CD4-positive, alpha-beta T cell treated with Interleukin-17A for 1 hour (primary cell): Measurements from ENCODE around the gene CDC42BPA.
"Not testable (repeated sequence)": the region's sequence is repeated elsewhere in the genome, so short reads cannot be mapped to it uniquely, and the experiment has no call there.

Source experiments
- DNase-seq: peaks from one replicate; pipeline ENCODE4 v3.0.0-alpha.2; 2020

Gene CDC42BPA

DNA sequence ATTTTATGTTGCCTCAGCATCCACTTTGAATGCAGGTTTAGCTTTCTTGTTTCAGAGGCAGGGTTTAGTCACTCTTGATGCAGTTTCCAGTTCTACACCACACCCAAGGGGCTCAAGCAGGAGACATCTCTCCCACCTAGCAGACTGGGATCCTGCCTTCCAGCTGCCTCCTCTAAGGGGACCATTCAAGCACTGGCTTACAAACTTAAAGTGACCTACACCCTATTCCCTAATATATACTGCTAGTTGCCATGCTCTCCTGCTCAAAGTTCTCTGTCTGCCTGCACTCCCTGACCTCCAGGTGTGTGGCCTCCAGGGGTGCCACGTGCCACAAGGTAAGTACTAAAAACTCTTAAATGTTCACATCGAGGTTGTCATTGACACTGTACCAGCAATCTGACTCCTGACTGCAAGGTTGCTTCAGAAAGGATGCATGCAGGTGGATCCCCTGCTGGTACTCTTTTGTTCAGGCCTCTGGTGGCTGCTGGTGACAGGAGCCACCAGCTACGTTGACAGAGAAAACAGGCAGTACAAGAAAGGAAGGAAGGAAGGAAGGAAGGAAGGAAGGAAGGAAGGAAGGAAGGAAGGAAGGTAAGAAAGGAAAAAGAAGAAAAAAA is 192.3 kb downstream of the CDC42BPA start:
- no peak for DNase-seq

DNA sequence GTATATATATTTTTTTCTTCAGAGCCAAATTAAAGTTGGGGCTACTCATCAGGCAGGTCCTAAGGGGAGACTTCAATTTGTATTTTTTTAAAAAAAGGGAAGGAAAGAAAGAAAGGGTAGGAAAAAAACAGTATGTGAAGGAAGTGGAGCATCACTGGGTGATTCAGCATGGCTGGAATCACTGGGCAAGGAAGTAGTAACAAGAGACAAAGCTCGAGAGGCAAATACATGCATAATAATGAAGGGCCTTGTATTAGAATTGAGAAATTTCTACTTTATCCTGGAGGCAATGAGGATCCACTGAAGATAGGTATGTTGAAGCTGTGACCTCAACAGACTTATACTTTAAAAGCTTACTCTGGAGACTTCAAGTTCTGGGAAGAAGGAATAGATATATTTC is 193.8 kb downstream of the CDC42BPA start:
- no peak for DNase-seq

DNA sequence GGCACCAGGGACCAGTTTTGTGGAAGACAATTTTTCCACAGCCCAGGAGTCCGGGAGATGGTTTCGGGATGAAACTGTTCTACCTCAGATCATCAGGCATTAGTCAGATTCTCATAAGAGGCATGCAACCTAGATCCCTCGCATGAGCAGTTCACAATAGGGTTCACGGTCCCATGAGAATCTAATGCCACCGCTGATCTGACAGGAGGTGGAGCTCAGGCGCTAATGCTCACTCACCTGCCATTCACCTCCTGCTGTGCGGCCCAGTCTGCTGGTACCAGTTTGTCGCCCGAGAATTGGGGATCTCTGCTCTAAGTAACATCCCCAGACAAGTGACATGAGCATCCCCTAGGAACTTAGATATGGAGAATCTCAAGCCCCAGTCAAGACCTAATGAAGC is 197.5 kb downstream of the CDC42BPA start:
- DNase-seq, result no peak

DNA sequence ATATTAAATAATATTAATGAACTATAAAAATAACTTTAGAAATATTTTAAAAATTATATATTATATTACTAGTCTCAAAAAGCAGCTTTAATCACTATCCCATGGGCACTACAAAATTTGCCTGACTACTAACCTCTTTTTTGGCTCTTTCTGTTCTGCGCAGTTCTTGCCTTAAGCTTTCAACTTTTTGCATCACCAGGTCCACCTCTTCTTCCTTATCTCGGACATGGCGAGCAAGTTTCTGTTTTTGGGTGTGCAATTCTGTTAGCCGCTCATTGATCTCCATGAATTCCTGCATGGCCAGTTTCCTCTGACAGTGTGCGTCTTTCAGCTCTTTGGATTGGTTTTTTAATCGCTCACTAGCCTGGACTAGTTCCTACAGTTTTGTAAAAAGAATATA is 205.8 kb downstream of the CDC42BPA start:
- DNase-seq, result no peak

DNA sequence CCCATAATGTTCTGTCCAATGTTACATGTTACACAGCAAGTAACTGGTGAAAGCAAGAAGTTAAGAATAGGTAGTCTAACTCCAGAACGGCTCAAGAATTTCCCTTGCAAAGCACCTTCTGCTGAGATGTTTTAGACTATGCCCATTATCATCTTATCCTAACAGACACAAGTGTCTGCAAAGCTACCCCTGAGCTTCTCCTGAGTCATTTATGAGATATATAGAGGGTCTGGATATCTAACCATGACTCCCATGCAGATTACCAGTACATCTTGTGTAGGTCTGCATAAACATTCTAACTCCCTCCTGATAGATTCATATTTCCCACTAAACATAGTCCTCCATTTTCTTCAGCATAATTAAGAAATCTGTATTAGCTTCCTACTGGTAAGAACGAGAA is 206.5 kb downstream of the CDC42BPA start:
- DNase-seq, result no peak

DNA sequence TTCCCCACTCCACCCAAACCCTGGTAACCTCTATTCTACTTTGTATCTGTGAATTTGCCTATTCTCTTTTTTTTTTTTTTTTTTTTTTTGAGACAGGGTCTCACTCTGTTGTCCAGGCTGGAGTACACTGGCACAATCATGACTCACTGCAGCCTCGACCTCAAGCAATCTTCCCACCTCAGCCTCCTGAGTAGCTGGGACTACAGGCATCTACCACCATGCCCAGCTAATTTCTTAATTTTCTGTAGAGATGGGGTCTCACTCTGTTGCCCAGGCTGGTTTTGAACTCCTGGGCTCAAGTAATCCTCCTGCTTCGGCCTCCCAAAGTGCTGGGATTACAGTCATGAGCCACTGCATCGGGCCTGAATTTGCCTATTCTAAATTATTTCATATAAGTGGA is 213.0 kb downstream of the CDC42BPA start:
- DNase-seq, result not testable (repeated sequence)

DNA sequence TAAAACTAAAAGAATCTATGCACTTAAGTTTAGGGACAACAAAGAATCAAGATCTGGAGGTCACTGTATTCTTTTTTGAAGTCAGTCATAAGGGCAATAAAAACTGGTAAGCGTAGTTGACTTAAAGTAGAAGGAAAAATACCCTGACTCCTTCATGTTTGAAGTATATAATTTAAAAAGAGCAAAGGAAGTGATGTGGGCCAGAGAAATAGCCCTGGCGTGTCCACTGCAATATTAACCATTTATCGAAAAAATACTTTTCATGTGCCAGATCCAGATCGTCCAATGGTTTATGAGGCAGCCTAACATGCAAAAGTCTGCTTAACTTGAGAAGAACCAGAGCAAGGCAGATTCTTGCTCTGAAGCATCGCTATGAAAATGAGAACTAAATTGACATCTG is 216.2 kb downstream of the CDC42BPA start:
- no peak for DNase-seq

DNA sequence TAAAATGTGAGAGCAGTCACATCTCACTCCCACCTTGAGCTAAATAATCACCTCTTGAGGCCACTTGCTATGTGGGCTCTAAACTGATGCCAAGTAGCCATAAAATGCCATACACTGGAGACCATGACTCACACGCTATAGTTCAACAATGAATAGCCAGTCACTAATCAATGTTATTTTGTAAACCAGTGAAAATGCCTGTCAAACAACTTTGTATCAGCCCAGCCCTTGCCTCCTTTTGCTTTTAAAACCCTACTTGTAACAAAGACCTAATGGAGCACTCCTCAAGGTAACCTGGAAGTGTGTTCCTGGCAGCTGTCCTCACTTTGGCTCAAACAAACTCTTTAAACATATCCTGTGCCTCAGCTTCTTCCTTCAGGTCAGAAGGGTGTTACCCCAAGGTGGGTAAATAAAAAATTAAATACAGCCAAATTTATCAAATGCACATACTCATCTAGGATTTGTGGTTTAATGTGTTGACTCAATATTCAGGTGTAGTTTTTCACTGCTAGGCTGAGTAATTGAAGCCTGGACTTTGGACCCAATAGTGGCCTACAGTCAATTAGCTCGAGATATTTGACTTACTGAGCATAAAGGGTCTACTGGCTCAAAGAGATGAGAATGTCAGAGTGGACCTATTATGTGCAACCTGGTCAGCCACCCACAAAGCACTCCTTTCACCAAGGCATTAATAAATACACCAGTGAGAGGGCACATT is 223.9 kb downstream of the CDC42BPA start:
- DNase-seq, result no peak

DNA sequence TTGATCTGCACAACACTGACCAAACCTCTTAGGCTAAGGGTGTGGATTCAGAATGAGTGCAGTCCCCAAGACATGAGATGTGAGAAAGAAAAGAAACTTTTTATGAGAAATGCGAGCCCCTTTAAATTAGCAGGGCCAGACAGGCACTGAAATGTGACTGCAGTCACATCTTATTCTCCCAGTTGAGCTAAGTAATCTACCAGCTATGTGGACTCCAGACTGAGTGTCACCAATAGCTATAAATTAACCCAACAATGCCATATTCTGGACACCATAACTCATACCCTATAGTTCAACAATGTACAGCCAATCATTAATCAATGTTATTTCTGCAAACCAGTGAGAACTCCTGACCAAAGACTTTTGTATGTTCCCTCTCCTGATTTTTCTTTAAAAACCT is 225.0 kb downstream of the CDC42BPA start:
- no peak for DNase-seq

DNA sequence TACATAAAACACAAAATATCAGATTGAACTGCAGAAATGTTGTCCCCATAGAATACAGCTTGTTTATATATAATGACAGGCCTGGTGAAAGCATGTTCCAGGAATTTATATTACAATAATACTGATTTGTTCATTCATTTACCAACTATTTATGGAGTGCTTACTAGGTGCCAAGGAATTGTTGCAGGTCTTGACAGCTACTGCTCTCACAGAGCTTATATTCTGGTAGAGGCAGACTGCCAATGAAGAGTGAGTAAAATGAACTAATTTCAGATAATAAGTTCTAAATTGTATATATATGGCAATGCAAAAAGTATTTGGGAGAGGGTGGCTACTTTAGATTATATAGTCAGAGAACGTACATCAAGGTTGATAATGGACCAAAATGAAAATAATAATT is 226.2 kb downstream of the CDC42BPA start:
- DNase-seq, result no peak

DNA sequence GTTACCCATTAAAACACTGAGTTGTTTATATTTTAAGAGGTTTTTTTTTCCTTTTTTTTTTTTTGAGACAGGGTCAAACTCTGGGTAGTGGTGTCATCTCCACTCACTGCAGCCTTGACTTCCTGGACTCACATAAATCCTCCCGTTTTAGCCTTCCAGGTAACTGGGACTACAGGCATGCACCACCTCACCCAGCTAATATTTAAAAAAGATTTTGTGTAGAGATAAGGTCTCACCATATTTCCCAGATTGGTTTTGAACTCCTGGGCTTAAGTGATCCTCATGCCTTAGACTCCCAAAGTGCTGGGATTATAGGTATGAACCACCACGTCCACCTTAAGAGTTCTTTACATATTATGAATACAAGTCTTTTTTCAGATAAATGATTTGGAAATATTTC is 231.7 kb downstream of the CDC42BPA start:
- no peak for DNase-seq

DNA sequence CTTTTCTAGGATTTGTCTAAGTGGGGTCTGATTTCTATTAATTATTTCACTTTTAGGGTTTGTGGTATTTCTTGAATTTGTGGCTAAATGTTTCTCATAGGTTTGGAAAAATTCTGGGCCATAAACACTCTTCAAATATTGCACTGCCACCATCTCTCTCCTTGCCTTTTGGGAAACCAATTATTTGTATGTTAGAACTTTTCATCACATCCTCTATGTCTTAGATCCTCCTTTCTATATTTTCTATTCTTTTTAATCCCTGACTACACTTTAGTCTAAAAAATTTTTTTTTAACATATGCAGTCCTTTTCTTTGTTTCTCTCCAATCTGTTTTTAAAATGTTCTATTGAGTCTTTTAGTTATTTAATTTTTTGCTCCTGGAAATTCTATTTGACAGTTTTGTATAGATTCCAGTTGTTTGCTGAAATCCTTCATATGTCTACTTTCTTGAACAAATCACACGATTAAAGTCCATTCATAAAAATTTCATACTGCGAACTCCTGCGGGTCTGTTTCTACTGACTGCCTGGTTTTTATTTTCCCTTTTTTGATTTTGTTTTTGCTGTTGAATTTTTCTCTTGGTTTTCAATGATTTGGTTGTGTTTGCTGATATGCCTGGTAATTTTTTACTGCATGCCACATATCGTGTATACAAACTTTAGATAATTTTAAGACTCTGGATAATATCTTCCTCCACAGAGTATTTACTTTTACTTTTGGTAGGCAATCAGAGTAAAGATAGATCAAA is 235.1 kb downstream of the CDC42BPA start:
- no peak for DNase-seq

DNA sequence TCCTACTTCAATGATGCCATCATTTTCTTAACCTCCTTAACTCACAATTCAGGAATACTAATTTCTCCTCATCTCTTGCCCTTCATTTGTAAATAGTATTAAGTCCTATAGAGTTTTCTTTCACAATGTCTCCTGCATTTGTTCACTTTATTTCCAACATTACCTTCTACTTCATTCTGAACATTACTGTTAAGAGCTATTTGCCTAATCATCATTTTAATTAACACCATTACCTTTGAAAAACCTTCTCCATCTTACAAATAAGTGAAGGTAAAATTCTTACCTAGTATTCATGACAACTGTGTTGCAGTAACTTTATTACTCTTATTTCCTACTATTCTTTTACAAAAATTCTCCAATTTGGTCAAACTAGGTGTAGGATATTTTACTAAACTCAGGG is 240.5 kb downstream of the CDC42BPA start:
- no peak for DNase-seq

DNA sequence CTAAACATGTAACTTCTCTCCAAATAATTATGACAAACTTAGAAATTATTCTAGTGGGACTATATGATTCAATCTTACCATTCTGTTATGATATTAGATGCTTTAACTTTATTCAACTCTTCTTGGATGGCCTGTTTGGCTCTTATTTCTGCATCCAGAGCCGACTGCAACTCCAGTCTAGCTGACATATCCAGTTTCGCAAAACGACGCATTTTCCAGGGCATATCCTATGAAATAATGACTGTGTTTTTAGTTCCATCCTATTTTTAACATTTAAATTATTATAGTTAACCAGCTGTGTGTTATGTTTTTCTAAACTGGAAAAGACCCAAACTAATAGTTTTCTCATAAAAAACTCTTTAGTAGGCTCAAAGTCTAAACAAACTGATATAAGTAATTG is 244.5 kb downstream of the CDC42BPA start:
- DNase-seq, result no peak

DNA sequence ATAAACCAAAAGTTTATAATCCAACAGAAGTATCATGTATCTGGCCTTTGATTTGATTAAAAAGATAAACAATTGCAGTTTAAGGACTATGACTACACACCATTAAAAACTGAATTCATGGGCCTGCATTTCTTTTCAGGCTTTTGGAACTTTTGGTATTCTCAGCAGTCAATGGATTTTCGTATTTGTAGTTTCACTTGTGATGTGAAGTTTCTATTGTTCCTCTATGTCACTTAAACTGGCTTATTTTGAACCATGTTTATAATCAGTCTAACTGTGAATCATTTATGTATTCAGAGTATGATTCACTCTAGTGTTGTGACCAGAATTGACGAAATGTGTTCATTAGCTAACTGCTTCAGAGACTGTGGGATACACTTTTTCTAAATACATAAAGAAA is 245.3 kb downstream of the CDC42BPA start:
- DNase-seq, result no peak

DNA sequence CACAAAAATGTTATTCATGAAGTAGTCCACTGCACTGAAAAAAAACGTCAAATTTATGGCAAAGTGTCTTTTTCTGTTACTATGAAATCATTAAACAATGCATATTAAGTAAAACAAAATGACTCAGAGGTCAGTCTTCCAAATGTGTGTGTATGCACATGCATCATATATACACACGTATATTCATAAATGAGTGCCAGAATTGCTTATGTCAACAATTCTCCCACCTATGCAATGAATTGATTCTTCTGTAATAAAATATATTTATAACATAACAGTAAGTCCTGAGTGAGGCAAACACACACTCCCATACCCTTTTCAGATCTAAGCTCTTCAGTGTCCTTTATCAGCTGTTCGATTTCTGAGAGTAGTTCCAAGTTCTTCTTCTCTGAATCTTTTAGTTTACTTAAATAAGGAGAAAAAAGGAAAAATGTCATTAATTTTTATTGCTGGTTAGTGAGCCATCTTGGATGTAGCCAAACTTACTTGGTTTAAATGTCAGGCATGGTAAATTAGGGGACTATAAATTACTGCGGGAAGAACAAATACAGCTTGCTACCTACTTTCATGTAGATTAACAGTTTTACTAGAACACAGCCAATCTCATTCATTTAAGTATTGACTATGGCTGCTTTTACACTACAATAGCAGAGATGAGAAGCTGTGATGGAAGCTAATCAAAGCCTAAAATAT is 246.3 kb downstream of the CDC42BPA start:
- no peak for DNase-seq

DNA sequence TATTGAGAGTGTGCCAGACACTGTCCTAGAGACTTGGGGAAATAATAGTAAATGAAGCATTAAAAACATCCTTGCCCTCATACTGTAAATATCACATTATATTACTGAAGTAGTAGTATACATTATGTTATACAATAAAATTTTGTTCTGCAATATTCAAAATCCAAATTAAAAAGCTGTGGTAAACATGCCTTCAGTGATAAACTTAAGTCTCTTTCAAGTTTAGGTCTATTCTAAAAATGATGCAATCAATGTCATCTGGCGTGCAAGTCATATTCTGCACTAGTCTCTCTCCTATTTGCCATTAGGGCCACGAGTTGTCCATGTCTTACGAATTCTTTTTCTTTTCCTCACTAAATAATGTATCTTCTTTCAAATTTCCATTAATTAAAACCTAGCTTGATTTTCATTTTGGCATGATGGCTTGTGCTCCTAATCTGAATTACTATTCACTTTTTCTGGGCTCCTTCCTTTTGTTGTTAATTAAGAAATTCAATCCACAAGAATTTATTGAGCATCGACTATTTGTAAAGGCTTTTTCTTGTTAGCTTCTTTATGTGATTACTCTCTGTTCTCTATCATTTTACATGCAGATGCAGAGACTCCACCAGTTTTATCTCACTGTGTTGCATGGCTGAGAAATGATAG is 247.5 kb downstream of the CDC42BPA start:
- no peak for DNase-seq

DNA sequence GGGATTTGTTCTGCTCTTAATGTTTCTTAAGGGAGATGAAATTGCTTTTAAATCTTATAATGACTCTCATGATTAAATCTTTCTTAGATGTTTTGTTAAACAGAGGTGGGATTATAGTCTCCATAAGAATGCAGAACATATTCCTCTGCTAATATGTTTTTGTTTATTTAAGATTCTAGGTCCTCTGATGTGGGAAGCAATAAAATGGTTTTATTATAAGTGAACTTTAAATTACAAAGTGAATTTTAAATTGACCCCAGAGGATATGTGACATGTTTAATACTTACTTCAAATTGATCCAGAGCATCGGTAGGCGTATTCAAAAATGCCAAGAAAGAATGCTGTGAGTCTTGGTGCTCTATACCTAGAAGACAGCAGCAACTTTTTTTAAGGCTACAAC is 248.8 kb downstream of the CDC42BPA start:
- no peak for DNase-seq

DNA sequence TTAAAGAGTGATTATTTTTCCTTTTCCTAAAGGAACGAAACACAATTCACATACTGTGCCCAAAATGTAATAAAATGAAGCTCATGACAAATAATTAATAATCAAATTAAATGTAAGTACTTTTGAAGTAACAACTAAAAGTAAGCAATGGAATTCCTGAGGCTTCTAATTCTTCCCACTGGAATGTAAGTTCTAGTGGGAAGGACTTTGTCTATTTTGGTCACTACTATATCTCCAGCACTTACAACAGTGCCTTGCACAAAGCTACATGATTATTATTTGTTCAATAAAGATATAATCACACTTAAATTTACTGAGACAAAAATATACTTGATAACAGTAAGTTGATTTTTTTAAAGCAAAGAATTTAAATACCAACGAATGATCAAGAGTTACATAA is 249.4 kb downstream of the CDC42BPA start:
- no peak for DNase-seq

DNA sequence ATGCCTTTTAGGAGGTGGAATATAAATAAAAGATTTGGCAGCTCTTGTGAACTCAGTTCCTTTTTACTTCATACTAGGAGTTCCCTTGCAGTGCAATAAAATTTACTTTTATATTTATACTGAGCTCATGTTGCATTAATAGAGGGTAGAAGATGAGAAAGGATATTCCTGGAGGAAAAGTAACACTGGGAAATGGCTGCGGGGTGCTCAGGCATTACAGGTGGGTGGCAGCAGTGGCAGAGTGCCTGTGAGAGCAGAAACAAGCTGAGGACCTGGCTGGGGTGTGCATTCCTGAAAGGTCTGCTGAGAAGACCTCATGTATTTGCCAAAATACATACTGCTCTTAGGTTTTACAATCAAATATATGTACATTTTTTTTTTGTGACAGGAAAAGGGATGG is 251.3 kb downstream of the CDC42BPA start:
- DNase-seq, result no peak

DNA sequence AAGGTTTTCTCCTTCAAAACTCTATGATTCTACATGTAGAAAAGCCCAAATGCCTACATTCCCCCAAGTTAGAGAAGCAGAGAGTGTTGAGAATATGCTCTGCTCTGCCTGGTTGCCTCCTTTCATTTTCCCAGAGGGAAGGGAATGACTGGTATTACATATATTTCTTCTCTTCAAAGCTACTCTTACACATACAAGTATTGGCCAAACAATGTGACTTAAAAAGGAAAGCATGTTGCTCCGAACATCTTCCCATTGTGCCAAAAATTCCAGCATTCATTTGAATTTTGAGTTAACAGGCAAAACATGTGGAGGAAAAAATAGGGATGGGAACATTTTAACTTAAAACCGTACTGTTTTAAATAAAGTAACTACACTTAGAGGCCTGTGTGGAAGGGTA is 253.0 kb downstream of the CDC42BPA start:
- DNase-seq, result no peak

DNA sequence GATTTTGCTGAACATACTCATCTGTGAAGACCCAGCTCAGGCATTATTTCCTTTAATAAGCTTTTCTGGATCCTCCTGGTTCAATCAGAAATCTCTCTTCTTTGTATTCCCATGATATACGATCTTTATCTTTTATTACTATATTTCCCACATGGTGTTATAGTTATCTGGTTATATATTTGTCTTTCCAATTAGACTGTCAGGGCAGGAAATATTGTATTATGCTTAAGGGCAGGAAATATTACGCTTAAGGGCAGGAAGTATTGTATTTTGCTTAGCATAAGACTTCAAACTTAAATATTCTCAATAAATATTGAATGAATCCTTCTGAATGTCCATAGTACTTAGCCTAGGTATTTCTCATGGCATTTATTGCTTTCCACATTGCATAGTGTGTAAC is 256.0 kb downstream of the CDC42BPA start:
- DNase-seq, result no peak

DNA sequence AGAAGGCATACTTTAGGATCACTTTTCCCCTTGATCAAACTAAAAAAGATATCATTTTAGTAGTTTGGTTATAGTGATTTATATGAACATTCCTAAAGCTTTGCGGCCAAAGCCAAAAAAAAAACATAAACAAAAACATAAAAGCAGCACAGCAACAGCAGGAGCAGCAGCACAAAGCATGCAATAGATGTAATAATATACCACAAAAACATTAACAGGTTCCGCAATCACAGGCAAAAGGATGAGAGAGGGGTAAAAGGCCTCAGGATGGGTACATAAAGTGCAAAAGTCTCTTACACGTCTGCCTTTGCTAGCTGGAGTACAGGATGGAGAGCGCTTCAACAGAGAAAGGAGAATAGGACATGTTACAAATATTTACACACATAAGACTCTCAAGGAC is 259.2 kb downstream of the CDC42BPA start:
- DNase-seq, result no peak
